Peyer's patch (tissue), 4 donors: ENCODE results near the gene RND3. TPM values are rescaled to one million over a fixed set of nuclear protein-coding genes. Genes with fewer than 3 reads are reported as not detected.

Experiments
- DNase-seq, 3 donors: peaks; one replicate each; pipeline ENCODE4 v3.0.0-alpha.2; 2017 to 2019
- H3K27ac ChIP-seq, 4 donors: fragments of 200-600 bp; sonication (generic); one replicate each; pipeline ENCODE4 v1.5.1; 2016 to 2019
- H3K27me3 ChIP-seq, 2 donors: fragments of 200-600 bp; sonication (generic); one replicate each; pipeline ENCODE4 v1.5.1; 2019
- H3K36me3 ChIP-seq, 3 donors: fragments of 200-600 bp; sonication (generic); one replicate each; pipeline ENCODE4 v1.5.1; 2016 to 2019
- H3K4me1 ChIP-seq, 4 donors: fragments of 200-600 bp; sonication (generic); one replicate each; pipeline ENCODE4 v1.5.1; 2016 to 2019
- H3K4me3 ChIP-seq, 4 donors: fragments of 200-600 bp; sonication (generic); 1 replicate in 3 of 4; 2 replicates in 1 of 4; pipeline ENCODE4 v1.5.1; 2016 to 2019; ENCODE audit warnings: mild to moderate bottlenecking in 1 of 4
- H3K9me3 ChIP-seq, 4 donors: fragments of 200-600 bp; sonication (generic); one replicate each; pipeline ENCODE4 v1.5.1; 2016 to 2019; ENCODE audit warnings: mild to moderate bottlenecking in 1 of 4
- POLR2A ChIP-seq, 2 donors: fragments of 450-650 bp; IDR thresholded peaks; one replicate each; pipeline ENCODE4 v1.5.1; 2017; ENCODE audit warnings: antibody characterized with exemption in 2 of 2, mild to moderate bottlenecking in 2 of 2, moderate library complexity in 2 of 2
- total RNA-seq, 4 donors: library from RNA; depleted of rRNA; stranded (reverse); fragments of >200 nt; gene quantifications; one replicate each; pipeline ENCODE4 v1.1.0, GENCODE V29; 2016
- TF ChIP-seq, protein P1 (sequence below), 6 experiments: fragments of 450-650 bp in 4 of 6; fragments of 200-600 bp in 2 of 6; sonication (generic) in 1 of 6; IDR thresholded peaks; one replicate each; pipeline ENCODE4 v1.5.1; 2017 to 2019; ENCODE audit warnings: antibody characterized with exemption in 6 of 6, mild to moderate bottlenecking in 3 of 6, moderate library complexity in 1 of 6

The RND3 gene
- total RNA-seq, 4 donors from 2014 or later = 14.9 to 80.6 (median 46.7) TPM

DNA sequence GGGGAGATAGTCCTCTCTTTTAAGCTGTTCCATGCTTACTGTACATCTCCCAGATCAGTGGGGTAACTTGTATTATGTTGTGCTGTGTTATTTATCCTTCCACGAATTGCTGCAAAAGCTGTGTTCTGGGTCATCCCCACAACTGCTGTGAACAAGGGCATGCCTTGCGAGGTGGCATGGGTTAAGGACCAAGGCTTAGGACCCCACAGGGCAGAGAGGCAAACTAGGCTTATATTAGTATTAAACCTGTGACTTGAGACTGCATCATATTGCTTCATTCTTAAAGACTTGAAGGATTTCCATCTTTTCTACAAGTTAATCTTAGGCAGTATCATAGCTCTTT, 19.9 kb downstream of the RND3 start:
- no peaks in the 10 kb centered on the region for H3K27me3 ChIP-seq
- DNase-seq = no peak
- H3K9me3 ChIP-seq = no peaks in the 10 kb centered on the region
- TF ChIP-seq, protein P1, sequence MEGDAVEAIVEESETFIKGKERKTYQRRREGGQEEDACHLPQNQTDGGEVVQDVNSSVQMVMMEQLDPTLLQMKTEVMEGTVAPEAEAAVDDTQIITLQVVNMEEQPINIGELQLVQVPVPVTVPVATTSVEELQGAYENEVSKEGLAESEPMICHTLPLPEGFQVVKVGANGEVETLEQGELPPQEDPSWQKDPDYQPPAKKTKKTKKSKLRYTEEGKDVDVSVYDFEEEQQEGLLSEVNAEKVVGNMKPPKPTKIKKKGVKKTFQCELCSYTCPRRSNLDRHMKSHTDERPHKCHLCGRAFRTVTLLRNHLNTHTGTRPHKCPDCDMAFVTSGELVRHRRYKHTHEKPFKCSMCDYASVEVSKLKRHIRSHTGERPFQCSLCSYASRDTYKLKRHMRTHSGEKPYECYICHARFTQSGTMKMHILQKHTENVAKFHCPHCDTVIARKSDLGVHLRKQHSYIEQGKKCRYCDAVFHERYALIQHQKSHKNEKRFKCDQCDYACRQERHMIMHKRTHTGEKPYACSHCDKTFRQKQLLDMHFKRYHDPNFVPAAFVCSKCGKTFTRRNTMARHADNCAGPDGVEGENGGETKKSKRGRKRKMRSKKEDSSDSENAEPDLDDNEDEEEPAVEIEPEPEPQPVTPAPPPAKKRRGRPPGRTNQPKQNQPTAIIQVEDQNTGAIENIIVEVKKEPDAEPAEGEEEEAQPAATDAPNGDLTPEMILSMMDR (IDR thresholded peaks at IDR 0.05) = no peak
- no peak for TF ChIP-seq POLR2A (IDR thresholded peaks at IDR 0.05)
- H3K4me3 ChIP-seq = no peak overlapping the region
- peaks cover 0 to 3% (median 0%) of the 10 kb centered on the region in 4 donors for H3K4me1 ChIP-seq
- peaks cover 0 to 44% (median 0%) of the 10 kb centered on the region in 3 donors for H3K36me3 ChIP-seq
- peak overlapping the region in 2 of 4 donors; percentile 9 to 46 for H3K27ac ChIP-seq

DNA sequence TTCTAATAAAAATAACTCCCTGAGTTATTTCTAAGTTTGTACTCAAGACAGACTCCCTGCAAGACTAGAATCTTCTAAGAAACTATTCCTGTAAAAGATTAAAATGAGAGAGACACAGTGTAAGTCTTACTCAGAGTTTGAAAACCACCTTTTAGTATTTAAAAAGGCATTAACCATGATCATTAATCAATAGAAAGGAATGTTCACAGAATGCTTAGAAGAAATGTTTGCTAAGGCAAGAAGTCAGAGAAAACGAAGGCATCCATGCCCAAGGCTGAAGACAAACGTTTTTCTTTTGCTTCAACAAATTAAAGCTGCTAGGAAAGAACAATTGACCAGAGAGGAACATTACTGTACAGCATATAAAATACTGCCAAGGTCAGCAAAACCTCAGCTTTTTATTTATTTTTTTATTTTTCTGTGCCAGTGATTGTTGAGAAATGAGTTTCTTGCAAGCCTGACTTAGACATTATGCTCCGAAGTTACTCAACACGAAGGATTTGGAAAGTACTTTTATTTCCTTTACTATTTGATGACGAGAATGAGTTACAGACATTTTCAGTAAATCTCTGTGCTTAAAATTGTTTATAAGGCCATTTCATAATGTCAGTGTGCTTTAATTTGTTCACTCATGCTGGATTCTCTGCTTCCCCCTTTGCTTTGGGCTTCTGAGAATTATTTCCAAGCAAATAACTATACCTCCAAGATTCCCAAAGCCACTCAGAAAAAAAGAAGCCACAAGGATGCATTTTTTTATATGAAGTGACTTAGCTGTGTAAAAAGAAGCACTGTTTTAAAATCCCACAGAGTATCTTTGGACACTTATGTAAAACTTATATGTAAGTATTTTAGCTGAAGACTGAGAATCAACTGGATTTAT, 20.5 kb downstream of the RND3 start:
- H3K9me3 ChIP-seq = no peaks in the 10 kb centered on the region
- H3K27me3 ChIP-seq = no peaks in the 10 kb centered on the region
- TF ChIP-seq POLR2A (IDR thresholded peaks at IDR 0.05) = no peak
- TF ChIP-seq, protein P1 (IDR thresholded peaks at IDR 0.05) = no peak
- H3K4me1 ChIP-seq = peaks cover 0 to under 1% (median 0%) of the 10 kb centered on the region in 4 donors
- DNase-seq = no peak
- no peak overlapping the region for H3K4me3 ChIP-seq
- H3K36me3 ChIP-seq = peaks cover 0 to 44% (median 0%) of the 10 kb centered on the region in 3 donors
- H3K27ac ChIP-seq = peak overlapping the region in 2 of 4 donors; percentile 9 to 46

DNA sequence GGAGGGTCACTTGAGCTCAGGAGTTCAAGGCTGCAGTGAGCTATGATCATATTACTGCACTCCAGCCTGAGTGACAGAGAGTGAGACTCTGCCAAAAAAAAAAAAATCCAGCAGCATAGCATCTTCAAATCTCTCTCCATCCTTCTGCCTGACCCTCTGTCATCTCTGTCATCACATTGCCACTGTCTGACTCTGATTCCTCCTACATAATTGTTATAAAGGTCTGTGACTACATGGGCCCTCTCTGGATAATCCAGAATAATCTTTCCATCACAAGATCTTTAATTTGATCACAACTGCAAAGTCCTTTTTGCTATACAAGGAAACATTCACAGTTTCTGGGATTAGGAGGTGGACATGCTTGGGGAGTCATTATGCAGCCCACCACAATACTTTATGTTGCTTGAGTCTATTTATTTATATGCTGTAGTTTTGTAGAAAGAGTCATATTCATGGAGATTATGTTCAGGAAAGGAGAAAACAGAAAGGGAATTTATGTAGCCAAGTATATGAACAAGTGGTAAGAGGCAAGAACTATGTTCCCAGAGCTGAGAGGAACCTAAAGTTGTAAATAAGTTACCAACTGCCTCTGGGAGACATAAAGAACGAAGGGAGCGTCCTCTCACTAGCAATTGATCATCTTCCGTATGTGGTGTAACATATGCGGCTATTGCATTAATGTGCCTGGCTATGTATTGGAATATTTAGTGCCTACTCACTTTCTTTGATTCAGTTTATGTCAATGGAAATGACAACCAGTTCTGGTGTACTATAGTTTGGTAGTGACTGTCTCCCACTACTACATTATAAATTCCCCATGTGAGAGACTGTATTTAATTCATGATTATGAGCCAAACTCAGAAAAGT, 21.5 kb downstream of the RND3 start:
- Histone ChIP-seq H3K27me3 (no peaks in the 10 kb centered on the region), H3K36me3 (peaks cover 0 to 34% (median 0%) of the 10 kb centered on the region in 3 donors), H3K27ac (peak overlapping the region in 1 of 4 donors; percentile 46), H3K4me3 (no peak overlapping the region), H3K9me3 (no peaks in the 10 kb centered on the region), H3K4me1 (no peaks in the 10 kb centered on the region)
- no peak for DNase-seq
- TF ChIP-seq POLR2A (IDR thresholded peaks at IDR 0.05) = no peak
- TF ChIP-seq, protein P1 (IDR thresholded peaks at IDR 0.05) = no peak

DNA sequence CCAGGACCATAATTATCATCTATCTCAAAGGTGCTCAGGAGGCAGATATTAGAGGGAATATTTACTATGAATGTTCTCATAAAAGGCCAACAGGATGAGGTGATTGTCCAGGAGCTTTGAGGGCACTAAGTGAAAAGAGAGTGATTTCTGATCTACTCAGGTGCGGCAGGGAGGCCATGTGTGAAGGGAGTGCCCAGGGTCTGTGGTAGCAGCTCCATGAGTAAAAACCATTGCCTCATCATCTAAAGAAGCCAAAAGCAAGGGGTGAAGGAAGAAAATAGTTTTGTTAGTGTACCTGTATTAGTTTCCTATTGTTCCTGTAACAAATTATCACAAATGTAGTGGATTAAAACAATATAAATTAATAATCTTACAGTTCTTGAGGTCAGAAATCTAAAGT, 22.5 kb downstream of the RND3 start:
- no peaks in the 10 kb centered on the region for H3K9me3 ChIP-seq
- H3K4me3 ChIP-seq = no peak overlapping the region
- no peaks in the 10 kb centered on the region for H3K27me3 ChIP-seq
- no peak overlapping the region for H3K27ac ChIP-seq
- no peaks in the 10 kb centered on the region for H3K4me1 ChIP-seq
- H3K36me3 ChIP-seq = peaks cover 0 to 25% (median 0%) of the 10 kb centered on the region in 3 donors
- TF ChIP-seq, protein P1 (IDR thresholded peaks at IDR 0.05) = no peak
- TF ChIP-seq POLR2A (IDR thresholded peaks at IDR 0.05) = no peak
- no peak for DNase-seq

DNA sequence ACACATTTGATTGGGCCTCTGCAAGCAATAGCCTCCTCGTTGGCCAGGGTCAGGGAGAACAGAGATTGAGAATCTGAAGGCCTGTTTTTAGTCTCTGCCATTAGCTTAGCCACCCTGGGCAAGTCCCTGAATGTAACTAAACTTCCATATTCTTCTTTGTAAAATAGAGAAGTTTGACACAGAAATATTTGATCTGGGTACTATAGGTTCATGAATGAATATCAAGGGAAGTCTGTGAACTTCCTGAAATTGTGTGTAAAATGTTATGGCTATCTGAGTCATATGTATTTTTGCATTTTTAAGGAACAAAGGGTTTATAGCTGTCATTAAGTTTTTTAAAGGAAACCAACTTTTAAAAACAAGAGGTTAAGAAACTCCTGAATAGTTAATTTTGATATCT, 23.2 kb downstream of the RND3 start:
- Histone ChIP-seq H3K27me3 (no peaks in the 10 kb centered on the region), H3K9me3 (no peaks in the 10 kb centered on the region), H3K27ac (no peak overlapping the region), H3K36me3 (peaks cover 0 to 17% (median 0%) of the 10 kb centered on the region in 3 donors), H3K4me1 (no peaks in the 10 kb centered on the region), H3K4me3 (no peak overlapping the region)
- TF ChIP-seq POLR2A (IDR thresholded peaks at IDR 0.05) = no peak
- TF ChIP-seq, protein P1 (IDR thresholded peaks at IDR 0.05) = no peak
- no peak for DNase-seq
